Measurements from ENCODE around the gene PLXNB1.
A peak's percentile ranks its signal among the peaks of the same experiment; 100 is the strongest.
"Not testable (repeated sequence)": the region's sequence is repeated elsewhere in the genome, so short reads cannot be mapped to it uniquely, and the experiment has no call there.

The PLXNB1 gene

DNA sequence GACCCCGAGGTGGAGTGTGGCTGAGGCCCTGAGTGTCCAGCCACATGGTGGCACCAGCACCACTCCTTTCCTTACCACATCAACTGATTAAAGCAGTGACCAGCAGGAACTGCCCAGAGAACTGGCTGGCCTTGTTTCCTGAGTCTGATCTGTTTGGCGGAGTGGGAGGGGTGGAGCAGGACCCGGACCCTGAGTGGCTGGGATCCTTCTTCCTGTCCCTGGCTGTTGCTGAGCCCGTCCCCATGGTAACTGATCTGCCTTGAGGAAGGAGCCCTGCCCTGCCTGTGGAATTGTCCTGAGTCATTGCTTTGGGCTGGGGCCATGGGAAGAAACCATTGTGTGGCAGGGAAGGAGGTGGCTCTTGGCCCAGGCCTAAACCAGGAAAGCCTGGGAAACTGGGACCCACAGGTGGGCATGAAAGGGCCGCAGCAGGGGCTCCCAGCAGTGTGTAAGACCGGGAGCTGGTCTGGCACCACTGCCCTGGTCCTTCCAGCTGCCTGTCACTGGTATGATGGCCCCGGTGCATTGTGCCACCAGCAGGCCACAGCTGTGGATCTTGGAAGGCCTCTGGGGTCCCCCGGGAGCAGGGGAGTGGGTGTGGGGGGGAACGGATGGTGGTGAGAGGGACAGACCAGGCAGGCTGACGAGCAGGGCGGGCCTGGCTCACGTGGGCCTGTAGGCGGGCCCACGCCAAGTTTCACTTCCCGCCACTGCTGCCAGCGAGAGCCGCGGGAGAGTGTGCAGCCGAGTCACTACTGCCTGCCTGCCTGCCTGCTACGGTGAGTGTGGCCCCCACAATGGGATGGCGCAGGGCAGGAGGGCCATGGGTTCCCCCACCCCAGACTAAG, 35.9 kb upstream of the PLXNB1 start:
- DNase-seq, result peak; percentile 100

DNA sequence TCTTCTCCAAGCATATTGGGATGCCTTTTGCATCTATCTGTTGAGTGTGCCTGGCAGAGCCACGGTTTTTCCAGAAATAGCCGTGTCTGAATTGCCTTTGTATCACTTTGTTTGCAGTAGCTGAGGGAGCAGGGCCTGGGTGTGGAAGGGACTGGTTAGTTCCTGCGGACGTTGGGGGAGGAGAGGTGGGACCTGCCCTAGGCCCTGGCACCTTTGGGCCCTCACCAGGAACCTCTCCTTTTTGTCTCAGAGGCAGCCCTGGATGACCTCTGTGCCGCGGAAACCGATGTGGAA, 35.3 kb upstream of the PLXNB1 start:
- no peak for DNase-seq

DNA sequence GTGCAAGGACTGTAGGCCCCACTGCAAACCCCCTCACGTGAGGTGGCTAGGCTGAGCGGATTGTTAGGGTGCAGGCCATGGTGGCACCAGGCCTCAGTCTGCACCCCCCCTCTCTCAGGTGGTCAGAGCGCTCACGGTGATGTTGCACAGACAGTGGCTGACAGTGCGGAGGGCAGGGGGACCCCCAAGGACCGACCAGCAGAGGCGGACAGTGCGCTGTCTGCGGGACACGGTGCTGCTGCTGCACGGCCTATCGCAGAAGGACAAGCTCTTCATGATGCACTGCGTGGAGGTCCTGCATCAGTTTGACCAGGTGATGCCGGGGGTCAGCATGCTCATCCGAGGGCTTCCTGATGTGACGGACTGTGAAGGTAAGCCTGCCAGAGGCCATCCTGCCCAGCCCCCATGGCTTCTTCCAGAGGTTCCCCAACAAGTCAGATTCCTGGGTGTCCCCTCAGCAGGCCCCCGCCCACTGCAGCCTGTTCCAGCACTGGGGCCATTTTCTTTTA, 34.9 kb upstream of the PLXNB1 start:
- no peak for DNase-seq

DNA sequence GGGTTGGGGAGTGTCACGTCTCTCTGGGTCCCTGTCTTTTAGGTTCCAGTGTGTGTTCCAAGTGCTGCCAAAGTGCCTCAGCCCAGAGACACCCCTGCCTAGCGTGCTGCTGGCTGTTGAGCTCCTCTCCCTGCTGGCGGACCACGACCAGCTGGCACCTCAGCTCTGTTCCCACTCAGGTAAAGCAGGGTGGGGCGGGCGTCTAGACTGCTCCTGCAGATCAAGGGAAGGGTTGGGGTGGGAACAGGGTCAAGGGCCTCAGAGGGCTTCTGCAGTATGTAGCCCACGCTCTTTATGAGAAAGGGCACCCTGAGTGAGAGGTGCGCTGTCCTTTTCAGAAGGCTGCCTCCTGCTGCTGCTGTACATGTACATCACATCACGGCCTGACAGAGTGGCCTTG, 33.8 kb upstream of the PLXNB1 start:
- no peak for DNase-seq

DNA sequence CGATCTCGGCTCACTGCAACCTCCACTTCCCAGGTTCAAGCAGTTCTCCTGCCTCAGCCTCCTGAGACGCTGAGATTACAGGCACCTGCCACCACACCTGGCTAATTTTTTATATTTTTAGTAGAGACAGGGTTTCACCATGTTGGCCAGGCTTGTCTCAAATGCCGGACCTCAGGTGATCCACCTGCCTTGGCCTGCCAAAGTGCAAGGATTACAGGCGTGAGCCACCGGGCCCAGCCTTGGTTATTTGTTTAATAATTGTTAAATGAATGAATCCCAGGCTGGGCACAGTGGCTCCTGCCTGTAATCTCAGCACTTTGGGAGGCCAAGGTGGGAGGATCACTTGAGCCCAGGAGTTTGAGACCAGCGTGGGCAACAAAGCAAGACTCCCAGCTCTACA, 31.9 kb upstream of the PLXNB1 start:
- not testable (repeated sequence) for DNase-seq

DNA sequence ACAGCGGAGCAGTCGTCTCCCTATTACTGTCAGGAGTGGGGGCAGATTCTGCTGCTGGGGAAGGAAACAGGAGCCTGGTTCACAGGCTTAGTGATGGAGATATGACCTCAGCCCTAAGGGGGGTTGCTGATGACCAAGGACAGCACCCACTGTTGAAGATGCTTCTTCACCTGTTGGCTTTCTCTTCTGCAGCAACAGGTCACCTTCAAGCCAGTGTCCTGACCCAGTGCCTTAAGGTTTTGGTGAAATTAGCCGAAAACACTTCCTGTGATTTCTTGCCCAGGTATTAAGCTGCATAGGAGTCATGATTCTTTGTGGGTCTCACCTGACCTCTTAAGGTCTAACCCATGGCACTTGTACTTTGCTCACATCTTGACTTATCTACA, 30.6 kb upstream of the PLXNB1 start:
- no peak for DNase-seq

DNA sequence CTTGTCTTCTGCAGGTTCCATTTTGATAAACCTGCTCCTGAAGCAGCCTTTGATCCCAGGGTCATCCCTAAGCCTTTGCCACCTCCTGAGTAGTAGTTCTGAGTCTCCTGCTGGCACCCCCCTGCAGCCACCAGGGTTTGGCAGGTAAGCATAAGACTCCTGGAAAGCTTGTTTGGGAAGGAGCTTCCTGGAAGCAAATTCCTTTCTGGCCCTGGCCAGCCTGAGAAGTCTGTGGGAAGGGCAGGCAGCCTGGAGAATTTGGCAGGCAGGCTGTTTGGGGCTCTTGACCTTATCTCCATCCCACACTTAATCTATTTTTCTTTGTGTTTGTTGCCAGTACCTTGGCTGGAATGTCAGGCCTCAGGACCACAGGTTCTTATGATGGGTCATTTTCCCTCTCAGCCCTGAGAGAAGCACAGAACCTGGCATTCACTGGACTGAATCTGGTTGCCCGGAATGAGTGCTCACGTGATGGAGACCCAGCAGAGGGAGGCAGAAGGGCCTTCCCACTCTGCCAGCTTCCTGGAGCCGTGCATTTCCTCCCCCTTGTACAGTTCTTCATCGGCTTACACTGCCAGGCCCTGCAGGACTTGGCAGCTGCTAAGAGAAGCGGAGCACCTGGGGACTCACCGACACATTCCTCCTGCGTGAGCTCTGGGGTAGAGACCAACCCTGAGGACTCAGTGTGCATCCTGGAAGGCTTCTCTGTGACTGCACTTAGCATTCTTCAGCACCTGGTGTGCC, 30.1 kb upstream of the PLXNB1 start:
- peak; percentile 57 for DNase-seq

DNA sequence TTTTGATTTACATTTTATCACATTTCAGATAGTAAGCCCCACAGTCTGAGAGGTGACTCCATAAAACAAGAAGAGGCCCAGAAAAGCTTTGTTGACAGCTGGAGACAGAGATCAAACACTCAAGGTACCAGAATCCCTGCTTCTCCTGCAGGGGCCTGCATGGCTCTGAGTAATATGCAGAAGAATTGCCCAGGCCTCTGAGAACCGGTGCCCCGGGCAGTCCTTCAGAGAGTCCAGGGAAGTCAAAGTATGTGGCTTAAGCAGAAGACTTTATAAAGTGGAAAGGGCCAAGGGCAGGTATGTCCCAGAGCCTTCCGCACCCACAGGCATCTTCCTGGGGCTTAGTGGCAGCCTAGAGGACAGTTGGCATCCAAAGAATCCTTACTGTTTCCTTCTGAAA, 29.4 kb upstream of the PLXNB1 start:
- peak; percentile 76 for DNase-seq

DNA sequence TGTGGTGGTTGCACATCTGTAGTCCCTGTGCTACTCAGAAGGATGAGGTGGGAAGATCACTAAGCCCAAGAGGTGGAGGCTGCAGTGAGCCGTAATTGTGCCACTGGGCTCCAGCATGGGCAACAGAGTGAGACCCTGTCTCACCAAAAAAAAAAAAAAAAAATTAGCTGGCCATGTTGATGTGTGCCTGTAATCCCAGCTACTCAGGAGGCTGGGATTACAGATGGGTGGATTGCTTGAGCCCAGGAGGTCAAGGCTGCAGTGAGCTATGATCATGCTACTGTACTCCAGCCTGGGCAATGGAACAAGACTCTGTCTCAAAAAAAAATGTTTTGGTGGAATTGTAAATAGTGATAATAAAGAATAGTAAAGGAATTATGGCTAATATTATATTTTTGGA, 26.6 kb upstream of the PLXNB1 start:
- no peak for DNase-seq

DNA sequence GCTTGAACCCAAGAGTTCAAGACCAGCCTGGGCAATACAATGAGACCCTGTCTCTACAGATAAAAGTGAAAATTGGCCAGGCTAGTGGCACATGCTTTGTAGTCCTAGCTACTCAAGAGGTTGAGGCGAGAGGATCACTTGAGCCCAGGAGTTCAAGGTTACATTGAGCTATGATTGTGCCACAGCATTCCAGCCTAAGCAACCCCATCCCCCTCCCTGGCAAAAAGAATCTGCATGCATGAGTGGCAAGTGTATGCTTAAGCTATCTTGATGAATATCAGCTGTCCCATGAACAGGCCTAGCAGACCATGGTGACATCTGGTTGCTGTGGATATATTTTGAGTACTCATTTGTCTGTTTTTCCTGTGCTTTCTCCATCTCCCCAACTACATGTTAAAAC, 21.4 kb upstream of the PLXNB1 start:
- no peak for DNase-seq

DNA sequence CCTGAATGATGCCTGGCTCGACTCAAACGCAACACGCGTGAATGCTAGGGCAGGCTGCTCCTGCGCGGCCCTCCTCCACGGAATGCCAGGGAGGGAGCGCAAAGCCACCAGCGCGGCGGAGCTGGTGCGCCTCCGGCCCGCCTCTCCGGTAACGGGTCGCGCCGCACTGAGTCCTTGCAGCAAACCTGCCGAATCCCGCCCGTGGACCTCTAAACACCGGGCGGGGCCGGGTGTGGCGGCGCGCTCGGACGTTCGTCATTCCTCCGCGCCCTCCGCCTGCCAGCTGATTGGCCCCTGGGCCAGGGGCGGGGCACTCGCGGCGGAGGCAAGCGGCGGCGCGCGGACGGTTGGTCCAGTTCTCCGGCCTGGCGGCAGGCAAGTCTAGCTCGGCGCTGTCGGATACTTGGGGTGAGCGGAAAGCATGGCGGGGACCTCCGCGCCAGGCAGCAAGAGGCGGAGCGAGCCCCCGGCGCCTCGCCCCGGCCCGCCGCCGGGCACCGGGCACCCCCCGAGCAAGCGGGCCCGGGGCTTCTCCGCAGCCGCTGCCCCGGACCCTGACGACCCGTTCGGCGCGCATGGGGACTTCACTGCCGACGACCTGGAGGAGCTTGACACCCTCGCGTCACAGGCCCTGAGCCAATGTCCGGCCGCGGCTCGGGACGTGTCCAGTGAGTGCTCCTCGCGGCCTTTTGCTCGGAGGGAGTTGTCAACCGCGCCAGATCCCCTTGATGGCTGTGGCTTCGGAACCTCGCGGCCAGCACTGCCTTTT, 16.7 kb upstream of the PLXNB1 start, which contains the start of gene ATRIP:
TSS of gene ATRIP (plus strand) at position 313 of the 769 bp plus-strand sequence. CDS start at position 422, 109 bp downstream.
- DNase-seq, result peak; percentile 94

DNA sequence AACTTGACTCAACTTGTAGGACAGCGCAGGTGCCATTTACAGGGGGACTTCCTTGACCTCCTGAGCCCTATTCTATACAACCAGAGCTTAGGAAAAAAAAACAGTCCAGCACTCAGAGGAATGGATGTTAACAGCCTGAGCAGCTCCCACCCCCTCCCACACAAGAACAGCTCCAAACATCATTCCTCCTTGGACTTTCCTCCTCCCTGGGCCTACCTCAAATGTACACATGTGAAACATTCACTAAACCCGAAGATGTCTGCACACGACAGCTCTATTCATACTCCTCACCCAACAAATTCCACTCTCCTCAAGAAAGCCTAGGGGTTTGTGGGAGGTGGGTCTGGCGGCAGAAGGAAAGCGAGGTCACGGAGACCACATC, 16.1 kb upstream of the PLXNB1 start:
- peak; percentile 37 for DNase-seq

DNA sequence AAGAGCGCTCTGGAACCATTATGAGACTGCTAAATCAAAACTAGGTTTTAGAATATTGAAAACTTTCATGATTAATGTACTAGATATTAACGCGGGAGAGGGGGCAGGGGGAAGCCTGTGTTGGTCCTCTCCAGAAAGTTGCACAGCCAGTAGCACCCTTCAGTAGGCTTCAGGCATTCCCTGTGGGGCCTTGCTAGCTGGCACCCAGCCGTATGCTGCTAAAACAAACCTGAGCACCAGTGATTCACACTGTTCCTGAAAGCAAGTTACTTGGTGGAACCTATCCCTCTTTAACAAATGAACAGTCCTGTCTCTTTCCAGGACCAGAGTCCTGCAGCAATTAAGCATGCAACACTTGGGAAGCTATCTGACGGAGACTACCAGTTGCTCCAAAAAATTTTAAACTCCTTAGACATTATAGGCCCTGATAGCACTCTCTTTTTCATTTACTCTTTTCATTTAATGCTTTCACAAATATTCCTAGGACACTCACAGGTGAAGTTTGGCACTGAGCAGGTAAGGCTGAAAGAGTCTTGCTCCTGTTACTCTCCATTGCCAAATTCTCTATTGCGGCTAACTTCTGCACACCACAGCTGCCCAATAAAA, 15.5 kb upstream of the PLXNB1 start:
- peak; percentile 48 for DNase-seq

DNA sequence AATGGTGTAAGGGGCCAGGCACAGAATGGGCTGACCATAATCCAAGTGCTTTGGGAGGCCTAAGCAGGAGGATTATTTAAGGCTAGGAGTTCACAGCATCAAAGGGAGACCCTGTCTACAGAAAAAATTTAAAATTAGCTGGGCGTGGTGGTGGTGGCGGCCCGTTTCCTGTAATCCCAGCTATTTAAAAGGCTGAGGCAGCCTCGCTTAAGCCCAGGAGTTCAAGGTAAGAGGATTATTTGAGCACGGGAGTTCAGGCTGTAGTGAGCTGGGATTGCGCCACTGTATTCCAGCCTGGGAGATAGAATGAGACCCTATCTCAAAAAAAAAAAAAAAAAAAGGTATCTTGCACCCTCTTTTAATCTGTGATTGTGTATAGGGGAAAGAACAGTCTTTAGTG, 12.1 kb upstream of the PLXNB1 start:
- no peak for DNase-seq

DNA sequence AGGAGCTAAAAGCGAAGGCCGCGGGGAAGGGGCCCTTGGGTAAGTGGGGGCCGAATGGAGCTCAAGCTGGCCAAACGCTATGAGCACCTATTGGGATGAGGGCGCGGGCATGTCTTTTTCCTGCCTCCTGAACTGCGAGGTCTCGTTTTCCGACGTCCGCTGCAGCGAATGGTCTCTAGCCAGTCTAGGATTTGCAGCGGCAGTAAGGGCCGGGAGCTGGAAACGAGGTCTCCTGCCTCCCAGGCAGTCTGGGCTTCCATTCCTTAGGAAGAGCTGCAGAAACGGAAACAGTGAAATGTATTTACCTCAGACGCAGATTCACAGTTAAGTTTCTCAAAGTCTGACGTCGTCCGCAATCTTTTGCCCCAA, 10.7 kb upstream of the PLXNB1 start:
- peak; percentile 61 for DNase-seq

DNA sequence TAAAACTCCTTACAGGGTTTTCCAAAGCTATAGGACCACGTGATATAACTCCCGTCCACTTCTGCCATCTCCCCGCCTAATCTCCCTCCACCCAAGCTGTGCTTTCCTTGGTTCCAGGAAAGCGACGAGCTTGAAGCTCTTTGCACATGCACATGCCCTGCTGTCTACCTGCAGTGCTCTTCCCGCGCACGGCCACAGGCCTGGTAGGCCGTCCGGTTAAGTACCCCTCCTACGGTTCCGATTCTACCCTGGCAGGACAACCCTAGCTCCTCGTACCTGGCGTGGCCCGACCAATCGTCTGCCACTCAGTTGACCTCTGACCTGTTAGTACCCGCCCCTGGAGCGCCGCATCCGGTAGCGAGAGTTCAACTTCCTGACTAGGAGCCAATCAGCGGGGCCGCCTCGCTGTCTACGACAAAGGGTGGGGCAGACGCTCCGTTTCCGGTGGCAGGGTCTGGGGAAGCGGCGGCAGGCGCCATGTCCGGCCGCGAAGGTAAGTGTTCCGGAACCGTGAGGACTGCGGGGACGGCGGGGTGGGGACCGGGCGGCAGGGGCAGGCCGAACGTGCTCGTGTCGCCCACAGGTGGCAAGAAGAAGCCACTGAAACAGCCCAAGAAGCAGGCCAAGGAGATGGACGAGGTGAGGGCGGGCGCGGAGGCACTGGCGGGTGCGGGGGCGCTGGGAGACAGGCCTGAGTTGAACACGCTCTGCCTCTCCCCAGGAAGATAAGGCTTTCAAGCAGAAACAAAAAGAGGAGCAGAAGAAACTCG, 10.1 kb upstream of the PLXNB1 start, which contains the start of the genes CCDC51 and TMA7:
TSS of gene CCDC51 (minus strand) at position 300 of the 770 bp plus-strand sequence. CDS start 4,991 bp downstream, outside the sequence.
TSS of gene TMA7 (plus strand) at position 438 of the 770 bp plus-strand sequence. CDS start at position 478, 40 bp downstream.
- peak; percentile 99 for DNase-seq

DNA sequence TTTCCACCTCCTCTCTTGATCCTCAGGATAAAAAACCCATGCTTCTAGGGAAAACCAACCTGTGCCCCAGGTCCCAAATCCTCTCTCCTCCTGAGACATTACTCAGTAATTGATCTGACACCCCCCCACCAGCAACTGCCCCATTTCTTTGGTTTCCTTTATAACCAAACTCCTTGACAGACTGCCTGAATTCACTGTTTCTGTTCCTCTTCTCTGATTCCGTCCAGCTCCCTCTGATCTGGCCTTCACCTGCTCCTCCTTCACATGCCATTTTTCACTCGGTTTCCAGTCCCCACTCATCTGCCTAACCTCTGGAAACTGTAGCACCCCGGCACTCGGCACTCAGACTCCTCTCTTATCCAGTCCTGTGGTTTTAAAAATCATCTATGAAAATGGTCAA, 7.9 kb upstream of the PLXNB1 start:
- DNase-seq, result no peak

DNA sequence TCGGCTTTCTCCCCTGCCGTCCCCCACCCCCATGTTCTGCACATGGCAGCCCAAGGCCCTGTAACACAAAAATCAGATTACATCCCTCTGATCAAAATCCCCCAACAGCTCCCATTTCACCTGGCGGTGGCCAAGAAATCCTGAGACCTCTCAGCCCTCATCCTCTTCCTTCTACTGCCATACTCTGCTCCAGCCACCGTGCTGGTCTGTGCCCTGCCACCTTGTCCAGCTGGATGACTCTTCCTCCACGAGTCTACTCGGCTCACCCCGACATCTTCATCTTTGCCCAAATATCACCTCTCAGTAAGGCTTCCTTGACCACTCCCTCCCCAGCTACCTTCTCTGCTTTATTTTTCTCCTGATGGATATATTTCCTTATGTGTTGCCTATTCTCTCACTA, 7.0 kb upstream of the PLXNB1 start:
- no peak for DNase-seq

DNA sequence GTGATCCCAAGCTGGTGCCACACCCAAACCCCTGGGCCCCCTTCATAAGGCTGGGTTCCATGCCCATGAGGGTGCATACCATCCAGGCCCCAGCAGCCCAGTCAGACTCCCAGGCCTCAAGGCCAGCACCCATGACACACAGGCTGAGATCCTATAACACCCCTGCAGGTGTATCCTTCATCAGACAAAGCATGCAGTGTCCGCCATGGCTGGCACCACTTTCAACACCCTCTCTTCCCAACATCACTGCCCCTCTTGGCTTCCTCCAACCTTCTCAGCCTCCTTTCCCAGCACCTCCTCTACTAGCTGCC, 6.5 kb upstream of the PLXNB1 start:
- no peak for DNase-seq

DNA sequence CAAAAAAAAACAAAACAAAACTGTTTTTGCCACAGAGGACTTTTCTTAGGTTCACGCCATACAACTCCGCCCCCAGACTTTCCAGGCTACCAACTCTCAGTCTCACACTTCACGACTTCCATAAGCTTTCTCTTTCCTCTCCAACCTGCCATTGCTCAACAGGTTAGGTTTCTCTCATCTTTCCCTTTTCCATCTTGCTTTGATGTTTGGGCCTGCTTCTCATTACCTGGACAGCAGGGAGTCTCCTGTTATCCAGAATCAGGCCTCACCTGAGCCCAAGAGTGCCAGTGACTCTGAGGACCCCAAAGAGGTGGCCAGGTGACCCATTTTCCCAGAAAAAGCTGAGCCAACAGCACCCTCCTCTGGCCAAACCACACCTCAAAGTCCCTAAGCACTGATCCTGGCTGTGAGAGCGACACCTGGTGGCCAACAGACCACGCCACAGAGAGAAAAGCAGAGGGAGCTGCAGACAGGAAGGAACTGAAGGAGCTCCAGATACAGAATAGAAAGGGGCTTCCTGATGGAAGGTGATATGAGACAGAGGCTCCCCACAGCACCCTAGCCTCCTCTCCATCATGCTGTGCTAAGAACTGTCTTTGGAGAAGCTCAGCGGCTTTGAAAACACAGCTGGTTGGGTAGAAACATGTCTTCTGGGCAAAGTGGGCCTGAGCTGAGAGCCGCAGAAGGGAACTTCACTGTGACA, 6.0 kb upstream of the PLXNB1 start:
- peak; percentile 94 for DNase-seq

DNA sequence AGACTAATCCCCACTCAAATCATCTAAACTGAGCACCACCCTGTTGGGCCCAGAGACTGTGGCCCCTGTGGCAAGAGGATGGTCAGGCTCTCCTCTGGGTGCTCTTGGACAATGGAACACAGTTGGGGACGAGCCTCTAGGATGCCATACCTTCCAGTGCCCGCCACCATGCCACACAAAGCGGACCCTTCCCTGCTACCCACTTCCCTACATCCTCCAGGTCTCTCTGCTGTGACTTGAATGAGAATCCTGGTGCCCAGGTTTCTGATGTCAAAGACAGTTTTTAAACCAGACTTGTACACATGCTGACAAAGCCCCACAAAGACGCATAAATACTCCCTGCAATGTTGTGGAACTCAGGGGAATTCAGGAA, 5.3 kb upstream of the PLXNB1 start:
- DNase-seq, result no peak

Measured in islet precursor cell (in vitro differentiated cells).